A673 (cell line): Measurements from ENCODE around the gene GRN. TPM values are rescaled to one million over a fixed set of nuclear protein-coding genes. Genes with fewer than 3 reads are reported as not detected.

Source experiments
- BruUV-seq: library from RNA; stranded (reverse); fragments of 400-500 nt; replicated peaks from 2 replicates; lab custom pipeline; 2021; lab: Mats Ljungman, UMichigan
- CTCF ChIA-PET: fragments of 300-600 bp; sonication (Branson Sonifier 250); formaldehyde crosslinking; loops from one replicate; lab custom pipeline; 2022; ENCODE audit warnings: antibody characterized with exemption; lab: Charles Lee
- POLR2A ChIA-PET: fragments of 300-600 bp; sonication (Branson Sonifier 250); formaldehyde crosslinking; loops from one replicate; lab custom pipeline; 2022; ENCODE audit warnings: antibody characterized with exemption; ENCODE audit not compliant: low non-redundant PET; lab: Charles Lee
- DNase-seq: peaks from one replicate; pipeline ENCODE4 v3.0.0-alpha.2; 2015; ENCODE audit warnings: low spot score
- H3K27ac ChIP-seq: fragments of 200-600 bp; sonication (generic); 2 replicates; pipeline ENCODE4 v1.5.1; 2016; ENCODE audit warnings: mixed run types, low read depth, mild to moderate bottlenecking, mixed read lengths, antibody characterized with exemption, low read length; ENCODE audit not compliant: poor library complexity, severe bottlenecking
- H3K27me3 ChIP-seq: fragments of 200-600 bp; sonication (generic); replicated peaks from 2 replicates; pipeline ENCODE4 v1.6.1; 2017; ENCODE audit warnings: mixed run types, low read depth, mild to moderate bottlenecking, mixed read lengths, antibody characterized with exemption, low read length; ENCODE audit not compliant: insufficient read depth, poor library complexity
- H3K36me3 ChIP-seq: fragments of 200-600 bp; sonication (generic); 2 replicates; pipeline ENCODE4 v1.6.1; 2016; ENCODE audit warnings: mixed run types, mild to moderate bottlenecking, mixed read lengths, antibody characterized with exemption, low read length; ENCODE audit not compliant: insufficient read depth, poor library complexity, severe bottlenecking
- H3K4me1 ChIP-seq: fragments of 200-600 bp; sonication (generic); 2 replicates; pipeline ENCODE4 v1.6.1; 2017; ENCODE audit warnings: mixed run types, mild to moderate bottlenecking, mixed read lengths, antibody characterized with exemption, low read length; ENCODE audit not compliant: insufficient read depth, poor library complexity, severe bottlenecking
- H3K4me3 ChIP-seq: fragments of 200-600 bp; sonication (generic); 2 replicates; pipeline ENCODE4 v1.5.1; 2016; ENCODE audit warnings: low read depth, mixed run types, mild to moderate bottlenecking, mixed read lengths, low read length; ENCODE audit not compliant: poor library complexity, severe bottlenecking
- H3K9me3 ChIP-seq: fragments of 200-600 bp; sonication (generic); 2 replicates; pipeline ENCODE4 v1.6.1; 2016; ENCODE audit warnings: mixed run types, low read depth, mild to moderate bottlenecking, mixed read lengths, antibody characterized with exemption, low read length; ENCODE audit not compliant: poor library complexity, severe bottlenecking
- EZH2 ChIP-seq: fragments of 200-600 bp; sonication (generic); IDR thresholded peaks from 2 replicates; pipeline ENCODE4 v1.6.1; 2017; ENCODE audit warnings: borderline replicate concordance, low read depth, mild to moderate bottlenecking, mixed read lengths, antibody characterized with exemption, low read length; ENCODE audit not compliant: poor library complexity, severe bottlenecking
- intact Hi-C: fragments of 100-400 bp; cut with micrococcal nuclease; formaldehyde crosslinking; loops from one replicate; pipeline ENCODE4 v1.10.0; 2022; ENCODE audit not compliant: unreplicated experiment
- total RNA-seq: library from RNA; stranded (reverse); gene quantifications from 2 replicates; pipeline ENCODE4 v1.2.3, GENCODE V29; 2021
- TF ChIP-seq, protein P1 (sequence below): fragments of 300-800, 200-600 bp; sonication (generic); conservative IDR thresholded peaks from 2 replicates; pipeline ENCODE4 v1.5.1; 2017; ENCODE audit warnings: low read depth, mild to moderate bottlenecking, antibody characterized with exemption, low read length, moderate library complexity, mixed read lengths

GRN gene
- total RNA-seq, 1 experiment from 2014 or later: 50.4 TPM

DNA sequence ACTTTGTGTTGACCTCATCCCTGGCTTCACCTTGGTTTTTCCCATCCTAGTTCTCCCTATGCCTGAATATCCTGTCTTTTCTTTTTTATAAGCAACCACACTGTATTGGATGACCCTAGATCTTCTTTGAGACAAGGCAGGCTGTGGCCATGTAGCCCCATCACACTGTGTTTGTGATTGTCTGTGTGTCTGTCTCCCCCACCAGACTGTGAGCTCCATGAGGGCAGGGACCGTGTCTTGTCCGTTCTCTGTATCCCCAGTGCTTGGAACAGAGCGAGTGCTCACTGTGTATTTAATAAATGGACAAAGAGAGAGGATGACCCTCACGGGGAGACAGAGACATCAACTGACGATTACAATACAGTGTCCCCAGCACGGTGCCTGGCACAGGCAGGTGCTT lies 27.6 kb upstream of the GRN start:
- BruUV-seq: no TSS peak
- ChIA-PET CTCF (interaction anchor here (0.5 kb wide), 1 partner anchor 102 kb away, joined by 3 read pairs; no protein-coding TSS in a partner anchor), POLR2A (no interaction called here)
- TF ChIP-seq, protein P1, sequence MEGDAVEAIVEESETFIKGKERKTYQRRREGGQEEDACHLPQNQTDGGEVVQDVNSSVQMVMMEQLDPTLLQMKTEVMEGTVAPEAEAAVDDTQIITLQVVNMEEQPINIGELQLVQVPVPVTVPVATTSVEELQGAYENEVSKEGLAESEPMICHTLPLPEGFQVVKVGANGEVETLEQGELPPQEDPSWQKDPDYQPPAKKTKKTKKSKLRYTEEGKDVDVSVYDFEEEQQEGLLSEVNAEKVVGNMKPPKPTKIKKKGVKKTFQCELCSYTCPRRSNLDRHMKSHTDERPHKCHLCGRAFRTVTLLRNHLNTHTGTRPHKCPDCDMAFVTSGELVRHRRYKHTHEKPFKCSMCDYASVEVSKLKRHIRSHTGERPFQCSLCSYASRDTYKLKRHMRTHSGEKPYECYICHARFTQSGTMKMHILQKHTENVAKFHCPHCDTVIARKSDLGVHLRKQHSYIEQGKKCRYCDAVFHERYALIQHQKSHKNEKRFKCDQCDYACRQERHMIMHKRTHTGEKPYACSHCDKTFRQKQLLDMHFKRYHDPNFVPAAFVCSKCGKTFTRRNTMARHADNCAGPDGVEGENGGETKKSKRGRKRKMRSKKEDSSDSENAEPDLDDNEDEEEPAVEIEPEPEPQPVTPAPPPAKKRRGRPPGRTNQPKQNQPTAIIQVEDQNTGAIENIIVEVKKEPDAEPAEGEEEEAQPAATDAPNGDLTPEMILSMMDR: no peak
- TF ChIP-seq EZH2: no peak
- DNase-seq: no peak
- Histone ChIP-seq H3K4me1 (no peaks in the 10 kb centered on the region), H3K27me3 (peaks cover 12% of the 10 kb centered on the region), H3K4me3 (no peak overlapping the region), H3K27ac (no peak overlapping the region), H3K36me3 (no peaks in the 10 kb centered on the region), H3K9me3 (no peaks in the 10 kb centered on the region)
- intact Hi-C loops: no loop called here

DNA sequence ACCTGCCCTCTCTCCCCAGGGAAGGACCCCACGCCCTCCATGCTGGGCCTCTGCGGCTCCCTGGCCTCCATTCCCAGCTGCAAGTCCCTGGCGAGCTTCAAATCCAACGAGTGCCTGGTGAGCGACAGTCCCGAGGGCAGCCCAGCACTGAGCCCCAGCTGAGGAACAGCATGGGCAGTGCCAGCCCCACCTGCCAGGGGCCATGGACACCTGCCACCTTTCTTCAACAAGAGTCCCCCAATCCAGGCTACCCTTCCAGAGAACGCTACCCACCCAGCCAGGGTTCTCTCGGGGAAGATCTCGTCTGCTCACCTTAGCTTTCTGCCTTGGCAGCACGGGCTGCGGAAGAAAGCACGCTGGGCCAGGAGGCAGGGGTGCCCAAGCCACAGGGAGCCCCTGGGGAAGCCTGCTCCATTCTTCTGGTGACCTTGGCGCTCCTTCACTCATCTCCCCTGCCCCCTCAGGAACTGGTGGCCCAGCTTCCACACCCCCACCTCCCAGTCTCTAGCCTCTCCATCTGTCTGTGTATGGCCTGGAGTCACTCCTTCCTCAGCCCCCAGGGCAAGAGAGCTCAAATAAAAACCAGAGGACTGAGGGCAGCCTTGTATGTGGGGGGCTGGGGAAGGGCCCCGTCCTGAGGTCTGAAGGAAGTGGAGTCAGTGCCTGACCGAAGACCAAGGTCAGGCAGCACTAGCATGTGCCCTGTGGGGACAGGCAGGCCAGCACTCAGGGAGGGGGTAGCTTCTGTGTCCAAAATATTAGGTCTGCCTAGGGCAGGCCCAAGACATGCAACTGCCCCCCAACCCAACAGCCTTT lies 26.8 kb upstream of the GRN start:
- TF ChIP-seq EZH2: no peak
- TF ChIP-seq, protein P1: no peak
- Histone ChIP-seq H3K4me1 (no peaks in the 10 kb centered on the region), H3K36me3 (no peaks in the 10 kb centered on the region), H3K4me3 (no peak overlapping the region), H3K27me3 (peaks cover 12% of the 10 kb centered on the region), H3K27ac (no peak overlapping the region), H3K9me3 (no peaks in the 10 kb centered on the region)
- DNase-seq: no peak
- POLR2A ChIA-PET: no interaction called here
- intact Hi-C loops: no loop called here
- no TSS peak for BruUV-seq
- CTCF ChIA-PET: interaction anchor here (0.5 kb wide), 1 partner anchor 101 kb away, joined by 3 read pairs; no protein-coding TSS in a partner anchor

DNA sequence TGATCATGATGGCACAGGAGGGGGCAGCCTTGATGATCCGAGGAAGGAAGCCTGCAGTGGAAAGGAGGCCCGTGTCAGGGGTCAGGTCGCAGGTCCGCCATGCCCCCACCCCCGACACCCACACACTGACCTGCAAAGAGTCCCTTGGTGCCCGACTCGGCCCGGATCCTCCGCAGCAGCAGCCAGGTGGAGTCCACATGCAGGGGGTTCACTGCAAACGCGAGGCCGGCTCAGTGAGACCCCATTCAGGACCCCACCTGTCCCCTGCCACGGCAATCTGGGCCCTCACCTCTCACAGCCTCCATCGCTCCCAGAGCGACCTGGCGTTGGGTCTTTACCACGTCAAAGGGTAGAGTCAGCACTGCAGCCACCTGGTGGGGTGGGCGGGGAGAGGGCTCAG lies 25.0 kb upstream of the GRN start:
- Histone ChIP-seq H3K4me1 (no peaks in the 10 kb centered on the region), H3K36me3 (no peaks in the 10 kb centered on the region), H3K4me3 (no peak overlapping the region), H3K9me3 (no peaks in the 10 kb centered on the region), H3K27ac (no peak overlapping the region), H3K27me3 (peaks cover 12% of the 10 kb centered on the region)
- BruUV-seq: no TSS peak
- TF ChIP-seq, protein P1: no peak
- no peak for TF ChIP-seq EZH2
- ChIA-PET POLR2A (interaction anchor here (0.6 kb wide), 1 partner anchor 114 kb away, joined by 3 read pairs; no protein-coding TSS in a partner anchor), CTCF (no interaction called here)
- DNase-seq: no peak
- intact Hi-C loops: no loop called here
